HepG2 (cell line): ENCODE results near the gene SLC22A14. TPM values are rescaled to one million over a fixed set of nuclear protein-coding genes. Genes with fewer than 3 reads are reported as not detected.
A peak's percentile ranks its signal among the peaks of the same experiment; 100 is the strongest.

Source experiments
- ATAC-seq: fragments of 200-7000 bp; cut with Tn5 transposase; 3 replicates; pipeline ENCODE4 v1.9.1; 2020; ENCODE audit warnings: mild to moderate bottlenecking, moderate library complexity
- BruUV-seq: library from RNA; stranded (reverse); fragments of 400-500 nt; replicated peaks from 2 replicates; lab custom pipeline; 2021; lab: Mats Ljungman, UMichigan
- CTCF ChIA-PET: fragments of 300-600 bp; formaldehyde crosslinking; extraction: SDS; loops from one replicate; lab custom pipeline; 2021; ENCODE audit warnings: low total read pairs, inconsistent platforms, low intra/inter-chr PET ratio; lab: Yijun Ruan, JAX
- POLR2A ChIA-PET: fragments of 350-600 bp; sonication (Branson Sonifier 250); formaldehyde crosslinking; loops from one replicate; lab custom pipeline; 2020; ENCODE audit warnings: antibody characterized with exemption, inconsistent platforms; lab: Yijun Ruan, JAX
- DNase-seq: peaks from one replicate; pipeline ENCODE4 v3.0.0-alpha.2; 2015; ENCODE audit warnings: low spot score
- FAIRE-seq: peaks from 3 replicates; lab custom pipeline; 2011; peaks lifted over from hg19 to GRCh38; lab: Jason Lieb, UNC
- H2AFZ ChIP-seq: one replicate; pipeline ENCODE4 v1.6.1; 2011; ENCODE audit warnings: low read length, inconsistent platforms
- H3K27ac ChIP-seq: fragments of 300-600 bp; 3 replicates; pipeline ENCODE4 v1.8.0; 2011; ENCODE audit warnings: mixed run types, mild to moderate bottlenecking, mixed read lengths, low read length, inconsistent platforms; ENCODE audit not compliant: insufficient read depth; ENCODE audit errors: extremely low read length
- H3K27me3 ChIP-seq, 2 experiments: fragments of 200-600 bp in 1 of 2; 2 replicates in 1 of 2; 3 replicates in 1 of 2; pipeline versions ENCODE4 v1.6.0 to v1.8.0; 2011; ENCODE audit warnings: low read length in 2 of 2, mild to moderate bottlenecking in 2 of 2, moderate library complexity in 2 of 2, inconsistent platforms in 1 of 2; ENCODE audit not compliant: insufficient read depth in 2 of 2, control insufficient read depth in 1 of 2
- H3K36me3 ChIP-seq, 2 experiments: fragments of 200-600 bp in 1 of 2; replicated peaks in 1 of 2; 2 replicates in 1 of 2; 3 replicates in 1 of 2; pipeline versions ENCODE4 v1.5.1 to v1.8.0; 2011; ENCODE audit warnings: low read length in 2 of 2, inconsistent platforms in 1 of 2; ENCODE audit not compliant: insufficient read depth in 2 of 2, control insufficient read depth in 1 of 2
- H3K4me1 ChIP-seq: 2 replicates; pipeline ENCODE4 v1.5.1; 2012; ENCODE audit warnings: low read length, inconsistent platforms; ENCODE audit not compliant: insufficient read depth
- H3K4me2 ChIP-seq: 2 replicates; pipeline ENCODE4 v1.6.0; 2011; ENCODE audit warnings: low read depth, low read length, inconsistent platforms
- H3K4me3 ChIP-seq, 3 experiments: fragments of 200-600 bp in 1 of 3; sonication (generic), shearing (Covaris generic) in 1 of 3; replicated peaks in 1 of 3; 2 replicates each; pipeline ENCODE4 v1.5.1; 2011 to 2016; ENCODE audit warnings: low read length in 3 of 3, inconsistent platforms in 2 of 3, low read depth in 2 of 3, mild to moderate bottlenecking in 2 of 3, control low read depth in 1 of 3, mixed read lengths in 1 of 3; ENCODE audit not compliant: insufficient read depth in 1 of 3
- H3K79me2 ChIP-seq: one replicate; pipeline ENCODE4 v1.6.1; 2011; ENCODE audit warnings: low read length, inconsistent platforms; ENCODE audit not compliant: insufficient read depth
- H3K9ac ChIP-seq: 2 replicates; pipeline ENCODE4 v1.6.0; 2011; ENCODE audit warnings: mild to moderate bottlenecking, low read depth, low read length, inconsistent platforms; ENCODE audit not compliant: insufficient read depth
- H3K9me3 ChIP-seq: 2 replicates; pipeline ENCODE4 v1.5.1; 2012; ENCODE audit warnings: mild to moderate bottlenecking, low read length
- H4K20me1 ChIP-seq: 2 replicates; pipeline ENCODE4 v1.6.0; 2011; ENCODE audit warnings: inconsistent platforms, mild to moderate bottlenecking, low read length, moderate library complexity; ENCODE audit not compliant: insufficient read depth
- IRF9 ChIP-seq: sonication (generic); formaldehyde crosslinking; IDR thresholded peaks from 2 replicates; pipeline ENCODE4 v1.8.0; 2022; ENCODE audit warnings: missing genetic modification reagents, mild to moderate bottlenecking, borderline replicate concordance
- MEIS2 ChIP-seq: sonication (generic); formaldehyde crosslinking; IDR thresholded peaks from 2 replicates; pipeline ENCODE4 v1.9.0; 2021; ENCODE audit warnings: mild to moderate bottlenecking, missing genetic modification reagents
- NFE2 ChIP-seq: sonication (generic); formaldehyde crosslinking; IDR thresholded peaks from 2 replicates; pipeline ENCODE4 v1.4.0; 2020; ENCODE audit warnings: missing genetic modification reagents
- SPEN ChIP-seq: sonication (generic); formaldehyde crosslinking; IDR thresholded peaks from 2 replicates; pipeline ENCODE4 v1.5.1; 2020; ENCODE audit warnings: low read depth, mild to moderate bottlenecking, missing genetic modification reagents
- TAF15 ChIP-seq: fragments of 200-400 bp; formaldehyde crosslinking; IDR thresholded peaks from one replicate; pipeline ENCODE4 v1.6.1; 2018; ENCODE audit warnings: mild to moderate bottlenecking, low read depth, low read length; ENCODE audit not compliant: poor library complexity, severe bottlenecking
- ZNF260 ChIP-seq: sonication (generic); formaldehyde crosslinking; IDR thresholded peaks from 2 replicates; pipeline ENCODE4 v1.4.0; 2020; ENCODE audit warnings: missing genetic modification reagents, low read depth, mild to moderate bottlenecking, borderline replicate concordance
- ZNF713 ChIP-seq: sonication (generic); formaldehyde crosslinking; IDR thresholded peaks from 2 replicates; pipeline ENCODE4 v1.4.0; 2020; ENCODE audit warnings: mild to moderate bottlenecking, missing genetic modification reagents
- ZNF883 ChIP-seq: sonication (generic); formaldehyde crosslinking; IDR thresholded peaks from 2 replicates; pipeline ENCODE4 v1.5.1; 2020; ENCODE audit warnings: mild to moderate bottlenecking, missing genetic modification reagents; ENCODE audit errors: not compliant biosample characterization
- WGBS: methylation state at CpG from one replicate; pipeline ENCODE4 v1.1.6; 2017; ENCODE audit warnings: low lambda C conversion rate; 5-methylcytosine and 5-hydroxymethylcytosine counted together
- in situ Hi-C: cut with HindIII; loops from 2 replicates; pipeline ENCODE4 v1.10.0; 2017; ENCODE audit warnings: low pct_unique_long_range_greater_than_20kb; ENCODE audit not compliant: extremely low pct_ligation_motif_present
- intact Hi-C: fragments of 100-400 bp; cut with micrococcal nuclease; formaldehyde crosslinking; loops from one replicate; pipeline ENCODE4 v1.10.0; 2022; ENCODE audit not compliant: unreplicated experiment
- polyA plus RNA-seq, 8 experiments: library from polyadenylated mRNA; depleted of rRNA in 3 of 8; stranded (reverse) in 7 of 8; unstranded in 1 of 8; fragments of >200 nt; fragmentation: Illumina TruSeq in 4 of 8; extraction: Trizol in 4 of 8; gene quantifications; 2 replicates each; pipeline versions ENCODE4 v1.2.1 to v1.2.3, GENCODE V29; 2011 to 2016; ENCODE audit warnings: low read depth in 4 of 8, missing spikeins in 1 of 8, mixed read lengths in 1 of 8; ENCODE audit not compliant: insufficient read depth in 1 of 8
- total RNA-seq, 5 experiments: library from RNA; depleted of rRNA; stranded (reverse); fragments of >200 nt; fragmentation: Illumina TruSeq; extraction: Trizol; gene quantifications; 2 replicates each; pipeline ENCODE4 v1.2.3, GENCODE V29; 2016; ENCODE audit warnings: low read depth in 1 of 5
- TF ChIP-seq, protein P1 (sequence below): sonication (generic); formaldehyde crosslinking; IDR thresholded peaks from 2 replicates; pipeline ENCODE4 v1.4.0; 2020; ENCODE audit warnings: missing genetic modification reagents

Gene SLC22A14
- total and polyA plus RNA-seq, 2 of the 13 experiments (the other 11 are each of a cell fraction or from before 2014, with no cell fraction given) = 0.03 TPM; not detected in 1

GRCh38 chr3:38276081-38276916 lies 5.8 kb upstream of the SLC22A14 start:
- H2AFZ ChIP-seq = no peak overlapping the region
- H3K36me3 ChIP-seq = no peaks in the 10 kb centered on the region
- H3K9me3 ChIP-seq = no peaks in the 10 kb centered on the region
- H3K4me2 ChIP-seq = no peak overlapping the region
- intact Hi-C loops = no loop called here
- CTCF ChIA-PET = no interaction called here
- FAIRE-seq (no peak), DNase-seq (no peak), ATAC-seq (peak; percentile 19; the same call in 2 of the 3 replicates)
- no peak overlapping the region for H3K4me3 ChIP-seq
- no peak overlapping the region for H3K27ac ChIP-seq
- no peak for TF ChIP-seq SPEN (CRISPR knock-in tag)
- no peak for TF ChIP-seq MEIS2 (CRISPR knock-in tag)
- TF ChIP-seq NFE2 = no peak
- TF ChIP-seq ZNF883 (CRISPR knock-in tag) = no peak
- no peak for TF ChIP-seq TAF15
- TF ChIP-seq ZNF260 (CRISPR knock-in tag) = no peak
- TF ChIP-seq, protein P1, sequence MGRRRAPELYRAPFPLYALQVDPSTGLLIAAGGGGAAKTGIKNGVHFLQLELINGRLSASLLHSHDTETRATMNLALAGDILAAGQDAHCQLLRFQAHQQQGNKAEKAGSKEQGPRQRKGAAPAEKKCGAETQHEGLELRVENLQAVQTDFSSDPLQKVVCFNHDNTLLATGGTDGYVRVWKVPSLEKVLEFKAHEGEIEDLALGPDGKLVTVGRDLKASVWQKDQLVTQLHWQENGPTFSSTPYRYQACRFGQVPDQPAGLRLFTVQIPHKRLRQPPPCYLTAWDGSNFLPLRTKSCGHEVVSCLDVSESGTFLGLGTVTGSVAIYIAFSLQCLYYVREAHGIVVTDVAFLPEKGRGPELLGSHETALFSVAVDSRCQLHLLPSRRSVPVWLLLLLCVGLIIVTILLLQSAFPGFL (CRISPR knock-in tag) = no peak
- no peak for TF ChIP-seq ZNF713 (CRISPR knock-in tag)
- TF ChIP-seq IRF9 (CRISPR knock-in tag) = no peak
- H4K20me1 ChIP-seq = no peaks in the 10 kb centered on the region
- POLR2A ChIA-PET = no interaction called here
- H3K9ac ChIP-seq = no peak overlapping the region
- H3K4me1 ChIP-seq = no peaks in the 10 kb centered on the region
- BruUV-seq = no TSS peak
- H3K79me2 ChIP-seq = no peaks in the 10 kb centered on the region
- WGBS = 46% methylated on average over 10 of the region's 13 CpGs
- in situ Hi-C loops = loop anchor here (10.0 kb wide), 1 partner anchor 161 kb away; no protein-coding TSS in a partner anchor
- H3K27me3 ChIP-seq = peaks cover 1 to 13% of the 10 kb centered on the region in 2 experiments; a peak in 2 of 5 replicates
